Sigmoid colon (tissue), 3 donors: ENCODE results near the gene CFTR.

ENCODE experiments used
- CTCF ChIP-seq, 4 experiments: fragments of 450-650 bp in 3 of 4; fragments of 200-600 bp in 1 of 4; IDR thresholded peaks; one replicate each; pipeline ENCODE4 v1.5.1; 2016 to 2019; ENCODE audit warnings: antibody characterized with exemption in 4 of 4, mild to moderate bottlenecking in 3 of 4, moderate library complexity in 2 of 4
- POLR2A ChIP-seq, 2 donors: fragments of 450-650 bp; IDR thresholded peaks; one replicate each; pipeline ENCODE4 v1.6.1; 2016; ENCODE audit warnings: antibody characterized with exemption in 2 of 2, mild to moderate bottlenecking in 2 of 2, moderate library complexity in 2 of 2

DNA sequence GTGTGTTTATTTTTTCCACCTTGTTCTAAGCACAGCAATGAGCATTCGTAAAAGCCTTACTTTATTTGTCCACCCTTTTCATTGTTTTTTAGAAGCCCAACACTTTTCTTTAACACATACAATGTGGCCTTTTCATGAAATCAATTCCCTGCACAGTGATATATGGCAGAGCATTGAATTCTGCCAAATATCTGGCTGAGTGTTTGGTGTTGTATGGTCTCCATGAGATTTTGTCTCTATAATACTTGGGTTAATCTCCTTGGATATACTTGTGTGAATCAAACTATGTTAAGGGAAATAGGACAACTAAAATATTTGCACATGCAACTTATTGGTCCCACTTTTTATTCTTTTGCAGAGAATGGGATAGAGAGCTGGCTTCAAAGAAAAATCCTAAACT lies 28.9 kb downstream of the CFTR start:
- TF ChIP-seq CTCF (IDR thresholded peaks at IDR 0.05) (no peak), POLR2A (IDR thresholded peaks at IDR 0.05) (no peak)
